ENCODE data around the gene POMT2. TPM values are rescaled to one million over a fixed set of nuclear protein-coding genes. Genes with fewer than 3 reads are reported as not detected.

Gene POMT2
- total RNA-seq, 1 experiment from 2014 or later, result 7.1 TPM

GRCh38 chr14:77264466-77265186, 56.1 kb downstream of the POMT2 start:
- H3K4me1 ChIP-seq (replicated peaks), result no peaks in the 10 kb centered on the region
- no peak overlapping the region for H3K4me3 ChIP-seq
- peaks cover 15% of the 10 kb centered on the region for H3K27me3 ChIP-seq (replicated peaks)
- DNase-seq (ENCODE audit: low read depth in 1 of 2, low spot score in 2 of 2), result no peak
- H3K36me3 ChIP-seq, result no peaks in the 10 kb centered on the region
- no peak overlapping the region for H3K27ac ChIP-seq
- H3K9me3 ChIP-seq (replicated peaks), result no peaks in the 10 kb centered on the region

- DNase-seq (ENCODE audit: low read depth in 1 of 2, low spot score in 2 of 2), result no peak
- Histone ChIP-seq H3K9me3 (replicated peaks) (no peaks in the 10 kb centered on the region), H3K4me3 (no peak overlapping the region), H3K27me3 (replicated peaks) (peaks cover 5% of the 10 kb centered on the region; the same call in 1 of the 2 replicates), H3K36me3 (no peaks in the 10 kb centered on the region), H3K4me1 (replicated peaks) (no peaks in the 10 kb centered on the region), H3K27ac (no peak overlapping the region)
Measured at GRCh38 chr14:77260631-77261030, 60.1 kb downstream of the POMT2 start.

GRCh38 chr14:77260199-77260598, 60.5 kb downstream of the POMT2 start:
- no peak overlapping the region for H3K4me3 ChIP-seq
- H3K9me3 ChIP-seq (replicated peaks), result no peaks in the 10 kb centered on the region
- H3K36me3 ChIP-seq, result no peaks in the 10 kb centered on the region
- H3K27me3 ChIP-seq (replicated peaks), result peaks cover 5% of the 10 kb centered on the region; the same call in 1 of the 2 replicates
- DNase-seq (ENCODE audit: low read depth in 1 of 2, low spot score in 2 of 2), result no peak
- no peak overlapping the region for H3K27ac ChIP-seq
- H3K4me1 ChIP-seq (replicated peaks), result no peaks in the 10 kb centered on the region

- DNase-seq (ENCODE audit: low read depth in 1 of 2, low spot score in 2 of 2), result no peak
- Histone ChIP-seq H3K4me1 (replicated peaks) (no peaks in the 10 kb centered on the region), H3K36me3 (no peaks in the 10 kb centered on the region), H3K4me3 (no peak overlapping the region), H3K27ac (no peak overlapping the region), H3K27me3 (replicated peaks) (peaks cover 5% of the 10 kb centered on the region; the same call in 1 of the 2 replicates), H3K9me3 (replicated peaks) (no peaks in the 10 kb centered on the region)
Measured at GRCh38 chr14:77259025-77259715, 61.5 kb downstream of the POMT2 start.

- Histone ChIP-seq H3K9me3 (replicated peaks) (no peaks in the 10 kb centered on the region), H3K27me3 (replicated peaks) (peaks cover 3% of the 10 kb centered on the region; the same call in 1 of the 2 replicates), H3K27ac (no peak overlapping the region), H3K4me3 (no peak overlapping the region), H3K4me1 (replicated peaks) (no peaks in the 10 kb centered on the region), H3K36me3 (no peaks in the 10 kb centered on the region)
- no peak for DNase-seq (ENCODE audit: low read depth in 1 of 2, low spot score in 2 of 2)
Measured at GRCh38 chr14:77258566-77258965, 62.1 kb downstream of the POMT2 start.

- H3K36me3 ChIP-seq, result no peaks in the 10 kb centered on the region
- H3K4me3 ChIP-seq, result no peak overlapping the region
- H3K4me1 ChIP-seq (replicated peaks), result no peaks in the 10 kb centered on the region
- DNase-seq (ENCODE audit: low read depth in 1 of 2, low spot score in 2 of 2), result no peak
- H3K27ac ChIP-seq, result no peak overlapping the region
- no peaks in the 10 kb centered on the region for H3K27me3 ChIP-seq (replicated peaks)
- no peaks in the 10 kb centered on the region for H3K9me3 ChIP-seq (replicated peaks)
Measured at GRCh38 chr14:77257700-77258099, 63.0 kb downstream of the POMT2 start.

GRCh38 chr14:77256694-77257093, 64.0 kb downstream of the POMT2 start:
- H3K36me3 ChIP-seq, result no peaks in the 10 kb centered on the region
- DNase-seq (ENCODE audit: low read depth in 1 of 2, low spot score in 2 of 2), result no peak
- H3K4me3 ChIP-seq, result no peak overlapping the region
- no peaks in the 10 kb centered on the region for H3K27me3 ChIP-seq (replicated peaks)
- H3K4me1 ChIP-seq (replicated peaks), result no peaks in the 10 kb centered on the region
- no peak overlapping the region for H3K27ac ChIP-seq
- no peaks in the 10 kb centered on the region for H3K9me3 ChIP-seq (replicated peaks)

- Histone ChIP-seq H3K4me3 (no peak overlapping the region), H3K27me3 (replicated peaks) (no peaks in the 10 kb centered on the region), H3K4me1 (replicated peaks) (no peaks in the 10 kb centered on the region), H3K36me3 (no peaks in the 10 kb centered on the region), H3K9me3 (replicated peaks) (no peaks in the 10 kb centered on the region), H3K27ac (no peak overlapping the region)
- no peak for DNase-seq (ENCODE audit: low read depth in 1 of 2, low spot score in 2 of 2)
Measured at GRCh38 chr14:77253333-77254190, 67.1 kb downstream of the POMT2 start.

GRCh38 chr14:77251870-77252269, 68.8 kb downstream of the POMT2 start:
- DNase-seq (ENCODE audit: low read depth in 1 of 2, low spot score in 2 of 2), result no peak
- no peaks in the 10 kb centered on the region for H3K36me3 ChIP-seq
- no peaks in the 10 kb centered on the region for H3K4me1 ChIP-seq (replicated peaks)
- H3K27me3 ChIP-seq (replicated peaks), result no peaks in the 10 kb centered on the region
- no peak overlapping the region for H3K27ac ChIP-seq
- no peak overlapping the region for H3K4me3 ChIP-seq
- H3K9me3 ChIP-seq (replicated peaks), result no peaks in the 10 kb centered on the region

- H3K4me1 ChIP-seq (replicated peaks), result no peaks in the 10 kb centered on the region
- H3K4me3 ChIP-seq, result no peak overlapping the region
- DNase-seq (ENCODE audit: low read depth in 1 of 2, low spot score in 2 of 2), result no peak
- H3K9me3 ChIP-seq (replicated peaks), result no peaks in the 10 kb centered on the region
- no peaks in the 10 kb centered on the region for H3K27me3 ChIP-seq (replicated peaks)
- H3K27ac ChIP-seq, result no peak overlapping the region
- no peaks in the 10 kb centered on the region for H3K36me3 ChIP-seq
Measured at GRCh38 chr14:77250927-77251326, 69.8 kb downstream of the POMT2 start.

GRCh38 chr14:77249286-77249685, 71.4 kb downstream of the POMT2 start:
- Histone ChIP-seq H3K36me3 (no peaks in the 10 kb centered on the region), H3K4me1 (replicated peaks) (no peaks in the 10 kb centered on the region), H3K27ac (no peak overlapping the region), H3K4me3 (no peak overlapping the region), H3K27me3 (replicated peaks) (no peaks in the 10 kb centered on the region), H3K9me3 (replicated peaks) (no peaks in the 10 kb centered on the region)
- DNase-seq (ENCODE audit: low read depth in 1 of 2, low spot score in 2 of 2), result no peak

- Histone ChIP-seq H3K36me3 (no peaks in the 10 kb centered on the region), H3K27me3 (replicated peaks) (no peaks in the 10 kb centered on the region), H3K4me3 (no peak overlapping the region), H3K9me3 (replicated peaks) (no peaks in the 10 kb centered on the region), H3K27ac (no peak overlapping the region), H3K4me1 (replicated peaks) (no peaks in the 10 kb centered on the region)
- DNase-seq (ENCODE audit: low read depth in 1 of 2, low spot score in 2 of 2), result no peak
Measured at GRCh38 chr14:77248666-77249065, 72.0 kb downstream of the POMT2 start.

- H3K36me3 ChIP-seq, result no peaks in the 10 kb centered on the region
- H3K4me1 ChIP-seq (replicated peaks), result no peaks in the 10 kb centered on the region
- no peak overlapping the region for H3K4me3 ChIP-seq
- no peak overlapping the region for H3K27ac ChIP-seq
- no peaks in the 10 kb centered on the region for H3K9me3 ChIP-seq (replicated peaks)
- no peak for DNase-seq (ENCODE audit: low read depth in 1 of 2, low spot score in 2 of 2)
- no peaks in the 10 kb centered on the region for H3K27me3 ChIP-seq (replicated peaks)
Measured at GRCh38 chr14:77246784-77247183, 73.9 kb downstream of the POMT2 start.

GRCh38 chr14:77245820-77246219, 74.9 kb downstream of the POMT2 start:
- Histone ChIP-seq H3K27me3 (replicated peaks) (no peaks in the 10 kb centered on the region), H3K9me3 (replicated peaks) (no peaks in the 10 kb centered on the region), H3K27ac (no peak overlapping the region), H3K36me3 (no peaks in the 10 kb centered on the region), H3K4me3 (no peak overlapping the region), H3K4me1 (replicated peaks) (no peaks in the 10 kb centered on the region)
- DNase-seq (ENCODE audit: low read depth in 1 of 2, low spot score in 2 of 2), result no peak
